ENCODE data around the gene SAFB2.
A peak's percentile ranks its signal among the peaks of the same experiment; 100 is the strongest.

The SAFB2 gene

GRCh38 chr19:5635427-5635826 lies 12.9 kb upstream of the SAFB2 start:
- DNase-seq = no peak

GRCh38 chr19:5632657-5633056 lies 10.1 kb upstream of the SAFB2 start:
- intact Hi-C loops (cut with DNase I) = no loop called here
- no peak for DNase-seq

More at GRCh38 chr19:5635427-5635826, 12.9 kb upstream of the SAFB2 start:
- intact Hi-C loops (cut with DNase I) = no loop called here

- intact Hi-C loops (cut with DNase I) = no loop called here
- no peak for DNase-seq
These were observed 9.7 kb upstream of the SAFB2 start for GRCh38 chr19:5632241-5632612.

- intact Hi-C loops (cut with DNase I) = no loop called here
- DNase-seq = no peak
These were observed 9.1 kb upstream of the SAFB2 start for GRCh38 chr19:5631567-5632240.

- no peak for DNase-seq
- intact Hi-C loops (cut with DNase I) = no loop called here
These were observed 6.4 kb upstream of the SAFB2 start for GRCh38 chr19:5628919-5629481.

- no peak for DNase-seq
These were observed 5.9 kb upstream of the SAFB2 start for GRCh38 chr19:5628461-5628860.

GRCh38 chr19:5627395-5627904 lies 4.9 kb upstream of the SAFB2 start:
- peak in 4 of 10 donors; percentile 26 to 89 (median 67) for DNase-seq
- intact Hi-C loops (cut with DNase I) = no loop called here

More at GRCh38 chr19:5628461-5628860, 5.9 kb upstream of the SAFB2 start:
- intact Hi-C loops (cut with DNase I) = no loop called here

- intact Hi-C loops (cut with DNase I) = no loop called here
These were observed 3.1 kb upstream of the SAFB2 start for GRCh38 chr19:5625641-5626040.

GRCh38 chr19:5624741-5625278 lies 2.2 kb upstream of the SAFB2 start:
- intact Hi-C loops (cut with DNase I) = no loop called here
- DNase-seq = no peak

More at GRCh38 chr19:5625641-5626040, 3.1 kb upstream of the SAFB2 start:
- no peak for DNase-seq

- intact Hi-C loops (cut with DNase I) = no loop called here
- peak in 6 of 10 donors; percentile 29 to 90 (median 32) for DNase-seq
These were observed 1.6 kb upstream of the SAFB2 start for GRCh38 chr19:5624018-5624663.

GRCh38 chr19:5623397-5624017 lies 931 bp upstream of the SAFB2 start:
- intact Hi-C loops (cut with DNase I) = loop anchor here (2.0 kb wide), 1 partner anchor 57 kb away; the partner anchor contains the start of genes HSD11B1L and MICOS13
- DNase-seq = peak in 2 of 10 donors; percentile 72 to 85

GRCh38 chr19:5621945-5622464 lies 571 bp downstream of the SAFB2 start:
- intact Hi-C loops (cut with DNase I) = loop anchor here (2.0 kb wide), 1 partner anchor 59 kb away; the partner anchor contains the start of genes HSD11B1L and MICOS13
- peak in 3 of 10 donors; percentile 7 to 84 (median 11) for DNase-seq

GRCh38 chr19:5621311-5621944 lies 1.1 kb downstream of the SAFB2 start:
- DNase-seq = peak in 6 of 10 donors; percentile 21 to 85 (median 38)
- intact Hi-C loops (cut with DNase I) = no loop called here

GRCh38 chr19:5619946-5620345 lies 2.6 kb downstream of the SAFB2 start:
- intact Hi-C loops (cut with DNase I) = no loop called here

GRCh38 chr19:5618591-5618990 lies 4.0 kb downstream of the SAFB2 start:
- intact Hi-C loops (cut with DNase I) = no loop called here
- DNase-seq = peak in 1 of 10 donors; percentile 82

More at GRCh38 chr19:5619946-5620345, 2.6 kb downstream of the SAFB2 start:
- no peak for DNase-seq

- intact Hi-C loops (cut with DNase I) = no loop called here
- no peak for DNase-seq
These were observed 5.5 kb downstream of the SAFB2 start for GRCh38 chr19:5617080-5617479.

- DNase-seq = peak in 1 of 10 donors; percentile 75
- intact Hi-C loops (cut with DNase I) = no loop called here
These were observed 6.7 kb downstream of the SAFB2 start for GRCh38 chr19:5615756-5616327.

- intact Hi-C loops (cut with DNase I) = no loop called here
- DNase-seq = peak in 1 of 10 donors; percentile 15
These were observed 9.4 kb downstream of the SAFB2 start for GRCh38 chr19:5612891-5613865.

Data from posterior cingulate gyrus (tissue), 11 donors.